Measurements from ENCODE around the gene LEFTY1. TPM values are rescaled to one million over a fixed set of nuclear protein-coding genes. Genes with fewer than 3 reads are reported as not detected.
"Not testable (repeated sequence)": the region's sequence is repeated elsewhere in the genome, so short reads cannot be mapped to it uniquely, and the experiment has no call there.

Gene LEFTY1
- total RNA-seq, 4 donors from 2014 or later: 0.33 TPM; not detected in 3

- DNase-seq (ENCODE audit: extremely low spot score): no peak
- 95% methylated on average over 5 of the region's 5 CpGs for WGBS
- no peak for TF ChIP-seq CTCF (IDR thresholded peaks at IDR 0.05)
- TF ChIP-seq POLR2A (IDR thresholded peaks at IDR 0.05; ENCODE audit: low read depth): no peak
- TF ChIP-seq EP300 (IDR thresholded peaks at IDR 0.05): no peak
- TF ChIP-seq POLR2AphosphoS5 (IDR thresholded peaks at IDR 0.05): no peak
- H3K27me3 ChIP-seq: peaks cover 0 to 6% (median 0%) of the 10 kb centered on the region in 4 donors
- no peak overlapping the region for H3K27ac ChIP-seq (replicated peaks in 1 of 4)
- H3K9me3 ChIP-seq: no peaks in the 10 kb centered on the region
- no peak overlapping the region for H3K4me3 ChIP-seq
- intact Hi-C loops (cut with DNase I): no loop called here
- no peaks in the 10 kb centered on the region for H3K36me3 ChIP-seq
- H3K4me1 ChIP-seq: peaks cover 0 to 7% (median 1%) of the 10 kb centered on the region in 4 donors
These were observed 45.8 kb upstream of the LEFTY1 start for GRCh38 chr1:225934711-225935110.

GRCh38 chr1:225933072-225933471, 44.1 kb upstream of the LEFTY1 start:
- H3K4me1 ChIP-seq: no peaks in the 10 kb centered on the region
- TF ChIP-seq EP300 (IDR thresholded peaks at IDR 0.05) (no peak), CTCF (IDR thresholded peaks at IDR 0.05) (no peak), POLR2A (IDR thresholded peaks at IDR 0.05; ENCODE audit: low read depth) (no peak), POLR2AphosphoS5 (IDR thresholded peaks at IDR 0.05) (no peak)
- no peak for DNase-seq (ENCODE audit: extremely low spot score)
- H3K36me3 ChIP-seq: no peaks in the 10 kb centered on the region
- 93% methylated on average over 2 of the region's 2 CpGs for WGBS
- H3K4me3 ChIP-seq: no peak overlapping the region
- H3K27me3 ChIP-seq: no peaks in the 10 kb centered on the region
- intact Hi-C loops (cut with DNase I): no loop called here
- no peak overlapping the region for H3K27ac ChIP-seq (replicated peaks in 1 of 4)
- H3K9me3 ChIP-seq: no peaks in the 10 kb centered on the region

GRCh38 chr1:225931270-225932136, 42.6 kb upstream of the LEFTY1 start:
- H3K4me3 ChIP-seq: no peak overlapping the region
- 79% methylated on average over 5 of the region's 5 CpGs for WGBS
- TF ChIP-seq POLR2A (IDR thresholded peaks at IDR 0.05; ENCODE audit: low read depth) (no peak), POLR2AphosphoS5 (IDR thresholded peaks at IDR 0.05) (no peak), EP300 (IDR thresholded peaks at IDR 0.05) (no peak), CTCF (IDR thresholded peaks at IDR 0.05) (no peak)
- no peaks in the 10 kb centered on the region for H3K27me3 ChIP-seq
- H3K4me1 ChIP-seq: no peaks in the 10 kb centered on the region
- intact Hi-C loops (cut with DNase I): no loop called here
- no peaks in the 10 kb centered on the region for H3K36me3 ChIP-seq
- H3K9me3 ChIP-seq: no peaks in the 10 kb centered on the region
- DNase-seq (ENCODE audit: extremely low spot score): no peak
- no peak overlapping the region for H3K27ac ChIP-seq (replicated peaks in 1 of 4)

GRCh38 chr1:225930566-225930965, 41.6 kb upstream of the LEFTY1 start:
- no peak for DNase-seq (ENCODE audit: extremely low spot score)
- Histone ChIP-seq H3K4me3 (no peak overlapping the region), H3K27me3 (no peaks in the 10 kb centered on the region), H3K27ac (replicated peaks in 1 of 4) (no peak overlapping the region), H3K4me1 (no peaks in the 10 kb centered on the region), H3K36me3 (no peaks in the 10 kb centered on the region), H3K9me3 (no peaks in the 10 kb centered on the region)
- TF ChIP-seq EP300 (IDR thresholded peaks at IDR 0.05) (no peak), CTCF (IDR thresholded peaks at IDR 0.05) (no peak), POLR2AphosphoS5 (IDR thresholded peaks at IDR 0.05) (no peak), POLR2A (IDR thresholded peaks at IDR 0.05; ENCODE audit: low read depth) (no peak)
- WGBS: 92% methylated on average over 2 of the region's 2 CpGs
- intact Hi-C loops (cut with DNase I): no loop called here

- DNase-seq (ENCODE audit: extremely low spot score); H3K27ac ChIP-seq (replicated peaks in 1 of 4); H3K4me1 ChIP-seq; intact Hi-C loops (cut with DNase I); H3K4me3 ChIP-seq; H3K27me3 ChIP-seq; H3K9me3 ChIP-seq; H3K36me3 ChIP-seq: not testable (repeated sequence)
- 93% methylated on average over 3 of the region's 3 CpGs for WGBS
These were observed 40.5 kb upstream of the LEFTY1 start for GRCh38 chr1:225929462-225929861.
